Epidermal melanocyte (primary cell): ENCODE results near the gene SCUBE3.
A peak's percentile ranks its signal among the peaks of the same experiment; 100 is the strongest.

ENCODE experiments used
- DNase-seq: peaks from one replicate; pipeline ENCODE4 v3.0.0; 2011; ENCODE audit warnings: low spot score; ENCODE audit not compliant: insufficient read length

SCUBE3 gene

GRCh38 chr6:35181308-35181932 is 32.3 kb upstream of the SCUBE3 start:
- DNase-seq = no peak

GRCh38 chr6:35181933-35182612 is 31.7 kb upstream of the SCUBE3 start:
- DNase-seq = no peak

- no peak for DNase-seq
These were observed 30.5 kb upstream of the SCUBE3 start for GRCh38 chr6:35183281-35183680.

GRCh38 chr6:35183935-35184334 is 29.8 kb upstream of the SCUBE3 start:
- no peak for DNase-seq

- no peak for DNase-seq
These were observed 29.0 kb upstream of the SCUBE3 start for GRCh38 chr6:35184580-35185301.

GRCh38 chr6:35185302-35185681 is 28.5 kb upstream of the SCUBE3 start:
- DNase-seq = no peak

- DNase-seq = no peak
These were observed 27.8 kb upstream of the SCUBE3 start for GRCh38 chr6:35185971-35186370.

GRCh38 chr6:35186571-35186970 is 27.2 kb upstream of the SCUBE3 start:
- DNase-seq = no peak

- DNase-seq = no peak
These were observed 24.9 kb upstream of the SCUBE3 start for GRCh38 chr6:35188886-35189285.

GRCh38 chr6:35190306-35190705 is 23.4 kb upstream of the SCUBE3 start:
- no peak for DNase-seq

GRCh38 chr6:35191889-35192288 is 21.9 kb upstream of the SCUBE3 start:
- no peak for DNase-seq

GRCh38 chr6:35192301-35192860 is 21.4 kb upstream of the SCUBE3 start:
- DNase-seq = no peak

GRCh38 chr6:35194390-35194789 is 19.4 kb upstream of the SCUBE3 start:
- DNase-seq = no peak

- no peak for DNase-seq
These were observed 18.5 kb upstream of the SCUBE3 start for GRCh38 chr6:35195120-35195780.

GRCh38 chr6:35197196-35197595 is 16.6 kb upstream of the SCUBE3 start:
- DNase-seq = no peak

GRCh38 chr6:35199866-35200265 is 13.9 kb upstream of the SCUBE3 start:
- DNase-seq = no peak

GRCh38 chr6:35202066-35202546 is 11.7 kb upstream of the SCUBE3 start:
- no peak for DNase-seq

GRCh38 chr6:35203152-35203670 is 10.5 kb upstream of the SCUBE3 start:
- peak; percentile 14 for DNase-seq

GRCh38 chr6:35203680-35204079 is 10.1 kb upstream of the SCUBE3 start:
- DNase-seq = no peak

- no peak for DNase-seq
These were observed 7.4 kb upstream of the SCUBE3 start for GRCh38 chr6:35206346-35206745.

- DNase-seq = no peak
These were observed 5.3 kb upstream of the SCUBE3 start for GRCh38 chr6:35208419-35208818.
